Thymus (tissue), 11 donors: ENCODE measurements around the gene ROGDI. TPM values are rescaled to one million over a fixed set of nuclear protein-coding genes. Genes with fewer than 3 reads are reported as not detected.

Source experiments
- DNase-seq, 9 donors: peaks; one replicate each; pipeline ENCODE4 v3.0.0-alpha.2; 2013; ENCODE audit warnings: low spot score in 9 of 9, low read depth in 6 of 9, missing footprints in 1 of 9
- H3K27ac ChIP-seq, 2 donors: one replicate each; pipeline ENCODE4 v1.5.1; 2013; ENCODE audit warnings: control low read depth in 1 of 2, low read depth in 1 of 2, low read length in 1 of 2, mild to moderate bottlenecking in 1 of 2, moderate library complexity in 1 of 2
- H3K27me3 ChIP-seq, 2 donors: one replicate each; pipeline ENCODE4 v1.5.1; 2013; ENCODE audit warnings: low read length in 1 of 2; ENCODE audit not compliant: control insufficient read depth in 2 of 2, insufficient read depth in 1 of 2
- H3K36me3 ChIP-seq, 2 donors: one replicate each; pipeline ENCODE4 v1.5.1; 2013; ENCODE audit warnings: low read length in 1 of 2, mild to moderate bottlenecking in 1 of 2, moderate library complexity in 1 of 2; ENCODE audit not compliant: control insufficient read depth in 2 of 2, insufficient read depth in 2 of 2
- H3K4me1 ChIP-seq, 2 donors: one replicate each; pipeline ENCODE4 v1.5.1; 2013; ENCODE audit warnings: low read length in 2 of 2; ENCODE audit not compliant: control insufficient read depth in 2 of 2, insufficient read depth in 2 of 2
- H3K4me3 ChIP-seq, 2 donors: one replicate each; pipeline ENCODE4 v1.5.1; 2013; ENCODE audit warnings: low read length in 2 of 2, control low read depth in 1 of 2, mild to moderate bottlenecking in 1 of 2
- H3K9me3 ChIP-seq, 2 donors: one replicate each; pipeline ENCODE4 v1.5.1; 2013; ENCODE audit warnings: low read length in 1 of 2, mild to moderate bottlenecking in 1 of 2; ENCODE audit not compliant: control insufficient read depth in 2 of 2, insufficient read depth in 1 of 2
- WGBS: extraction: QIAGEN DNeasy Blood & Tissue Kit; methylation state at CpG from one replicate; pipeline ENCODE4 v1.1.7; 2013; 5-methylcytosine and 5-hydroxymethylcytosine counted together
- polyA plus RNA-seq: library from polyadenylated mRNA; stranded (reverse); fragments of 200-250 nt; gene quantifications from one replicate; pipeline ENCODE4 v1.2.3, GENCODE V29; 2013
- total RNA-seq: library from RNA; stranded (reverse); fragments of 120-200 nt; gene quantifications from one replicate; pipeline ENCODE4 v1.2.4, GENCODE V29; 2013
- donor health status: healthy.

ROGDI gene
- total and polyA plus RNA-seq, 2 donors = 28.0 to 40.8 TPM

- Histone ChIP-seq H3K4me3 (no peak overlapping the region), H3K36me3 (no peaks in the 10 kb centered on the region), H3K9me3 (no peaks in the 10 kb centered on the region), H3K27ac (no peak overlapping the region), H3K27me3 (no peaks in the 10 kb centered on the region), H3K4me1 (no peaks in the 10 kb centered on the region)
- no peak for DNase-seq
- 97% methylated on average over 5 of the region's 5 CpGs for WGBS
These were observed 24.4 kb downstream of the ROGDI start for GRCh38 chr16:4778050-4778392.

- Histone ChIP-seq H3K4me3 (no peak overlapping the region), H3K4me1 (no peaks in the 10 kb centered on the region), H3K36me3 (no peaks in the 10 kb centered on the region), H3K27me3 (no peaks in the 10 kb centered on the region), H3K27ac (no peak overlapping the region), H3K9me3 (no peaks in the 10 kb centered on the region)
- no peak for DNase-seq
- WGBS = 92% methylated on average over 17 of the region's 17 CpGs
These were observed 24.9 kb downstream of the ROGDI start for GRCh38 chr16:4777339-4778049.

- Histone ChIP-seq H3K9me3 (no peaks in the 10 kb centered on the region), H3K27me3 (no peaks in the 10 kb centered on the region), H3K4me3 (no peak overlapping the region), H3K27ac (no peak overlapping the region), H3K4me1 (no peaks in the 10 kb centered on the region), H3K36me3 (no peaks in the 10 kb centered on the region)
- 95% methylated on average over 2 of the region's 2 CpGs for WGBS
- no peak for DNase-seq
These were observed 26.2 kb downstream of the ROGDI start for GRCh38 chr16:4776141-4776705.

- no peaks in the 10 kb centered on the region for H3K9me3 ChIP-seq
- H3K4me1 ChIP-seq = no peaks in the 10 kb centered on the region
- H3K27me3 ChIP-seq = no peaks in the 10 kb centered on the region
- WGBS = 98% methylated on average over 13 of the region's 13 CpGs
- no peak overlapping the region for H3K4me3 ChIP-seq
- no peak for DNase-seq
- H3K27ac ChIP-seq = no peak overlapping the region
- no peaks in the 10 kb centered on the region for H3K36me3 ChIP-seq
These were observed 27.4 kb downstream of the ROGDI start for GRCh38 chr16:4775005-4775404.

- H3K4me3 ChIP-seq = no peak overlapping the region
- DNase-seq = no peak
- H3K4me1 ChIP-seq = peaks cover 6 to 17% of the 10 kb centered on the region in 2 donors
- H3K36me3 ChIP-seq = no peaks in the 10 kb centered on the region
- no peaks in the 10 kb centered on the region for H3K27me3 ChIP-seq
- 96% methylated on average over 5 of the region's 5 CpGs for WGBS
- H3K9me3 ChIP-seq = no peaks in the 10 kb centered on the region
- H3K27ac ChIP-seq = no peak overlapping the region
These were observed 30.1 kb downstream of the ROGDI start for GRCh38 chr16:4772351-4772750.

GRCh38 chr16:4771646-4772045 lies 30.8 kb downstream of the ROGDI start:
- no peak overlapping the region for H3K4me3 ChIP-seq
- no peak for DNase-seq
- H3K9me3 ChIP-seq = no peaks in the 10 kb centered on the region
- no peaks in the 10 kb centered on the region for H3K36me3 ChIP-seq
- H3K4me1 ChIP-seq = peaks cover 8 to 20% of the 10 kb centered on the region in 2 donors
- no peak overlapping the region for H3K27ac ChIP-seq
- WGBS = 91% methylated on average over 3 of the region's 3 CpGs
- no peaks in the 10 kb centered on the region for H3K27me3 ChIP-seq

- no peak overlapping the region for H3K4me3 ChIP-seq
- WGBS = 90% methylated on average over 7 of the region's 7 CpGs
- H3K4me1 ChIP-seq = peaks cover 17 to 33% of the 10 kb centered on the region in 2 donors
- no peaks in the 10 kb centered on the region for H3K9me3 ChIP-seq
- H3K36me3 ChIP-seq = peaks cover 8 to 9% of the 10 kb centered on the region in 2 donors
- H3K27me3 ChIP-seq = no peaks in the 10 kb centered on the region
- no peak overlapping the region for H3K27ac ChIP-seq
- DNase-seq = no peak
These were observed 33.2 kb downstream of the ROGDI start for GRCh38 chr16:4769306-4769638.

GRCh38 chr16:4768549-4769305 lies 33.7 kb downstream of the ROGDI start:
- H3K4me1 ChIP-seq = peaks cover 17 to 33% of the 10 kb centered on the region in 2 donors
- H3K27me3 ChIP-seq = no peaks in the 10 kb centered on the region
- WGBS = 11% methylated on average over 48 of the region's 48 CpGs
- peak; percentile 74 to 94 (median 86) for DNase-seq
- peaks cover 13% of the 10 kb centered on the region in 2 donors for H3K36me3 ChIP-seq
- peak overlapping the region; percentile 71 to 74 for H3K4me3 ChIP-seq
- no peaks in the 10 kb centered on the region for H3K9me3 ChIP-seq
- peak overlapping the region; percentile 90 to 91 for H3K27ac ChIP-seq

GRCh38 chr16:4767872-4768548 lies 34.4 kb downstream of the ROGDI start:
- Histone ChIP-seq H3K27me3 (no peaks in the 10 kb centered on the region), H3K27ac (peak overlapping the region; percentile 90 to 91), H3K9me3 (no peaks in the 10 kb centered on the region), H3K4me3 (peak overlapping the region; percentile 71 to 74), H3K4me1 (peaks cover 17 to 33% of the 10 kb centered on the region in 2 donors), H3K36me3 (peaks cover 18% of the 10 kb centered on the region in 2 donors)
- WGBS = 49% methylated on average over 17 of the region's 17 CpGs
- DNase-seq = no peak
